GM23248 (cell line): ENCODE data around the gene EEPD1.

Experiments
- EZH2 ChIP-seq: fragments of 200-600 bp; sonication (generic); IDR thresholded peaks from 2 replicates; pipeline ENCODE4 v1.6.1; 2018; ENCODE audit warnings: antibody characterized with exemption, mild to moderate bottlenecking; ENCODE audit not compliant: insufficient read depth, poor library complexity, severe bottlenecking
- EZH2phosphoT487 ChIP-seq: fragments of 200-600 bp; sonication (generic); IDR thresholded peaks from 2 replicates; pipeline ENCODE4 v1.6.1; 2018; ENCODE audit warnings: antibody characterized with exemption, moderate library complexity, mild to moderate bottlenecking, low read depth; ENCODE audit not compliant: insufficient read depth

- TF ChIP-seq EZH2 (no peak), EZH2phosphoT487 (no peak)
Measured at GRCh38 chr7:36190447-36191291, 37.6 kb downstream of the EEPD1 start.
